Muscle of arm (tissue), 12 donors: ENCODE data around the gene CAMK4. TPM values are rescaled to one million over a fixed set of nuclear protein-coding genes. Genes with fewer than 3 reads are reported as not detected.

ENCODE experiments used
- DNase-seq: peaks from one replicate; pipeline ENCODE4 v3.0.0-alpha.2; 2013
- polyA plus RNA-seq, 12 donors: library from polyadenylated mRNA; unstranded; fragments of 120-200 nt; gene quantifications; one replicate each; pipeline ENCODE4 v1.2.1, GENCODE V29; 2013; ENCODE audit not compliant: insufficient read length in 12 of 12

Gene CAMK4
- polyA plus RNA-seq, 12 donors, result 4.2 to 16.8 (median 5.5) TPM; not detected in 1

DNA sequence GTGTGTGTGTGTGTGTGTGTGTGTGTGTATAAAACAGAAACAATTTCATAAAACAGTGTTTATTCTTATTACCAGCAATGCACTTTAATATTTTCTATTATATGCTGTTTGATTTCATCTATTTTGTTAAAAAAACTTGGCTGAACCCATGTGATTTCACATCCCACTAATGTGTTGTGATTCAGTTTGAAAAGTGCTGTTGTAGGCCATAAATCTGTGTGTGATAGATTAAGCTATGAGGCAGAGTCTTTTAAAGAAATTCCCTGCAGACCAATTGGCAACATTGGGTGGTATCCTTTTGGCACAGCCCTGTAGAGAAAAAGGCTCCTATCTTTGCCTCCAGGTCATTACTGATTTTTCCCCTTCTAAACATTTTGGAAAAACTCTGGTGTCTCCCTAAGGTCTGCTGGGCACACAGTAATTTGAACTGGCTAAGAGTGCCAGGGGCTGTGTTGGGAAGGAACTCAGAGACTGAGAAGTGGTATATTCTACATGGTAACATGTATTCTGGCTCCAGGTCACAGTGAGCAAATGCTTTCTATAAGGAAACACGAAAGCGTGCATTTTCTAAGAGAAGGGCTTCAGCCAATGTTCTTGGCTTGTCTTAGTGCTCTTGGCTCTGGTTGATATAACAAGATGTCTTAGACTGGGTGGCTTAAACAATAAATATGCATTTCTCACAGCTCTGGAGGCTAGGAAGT is 4.5 kb downstream of the CAMK4 start:
- peak; percentile 48 for DNase-seq

DNA sequence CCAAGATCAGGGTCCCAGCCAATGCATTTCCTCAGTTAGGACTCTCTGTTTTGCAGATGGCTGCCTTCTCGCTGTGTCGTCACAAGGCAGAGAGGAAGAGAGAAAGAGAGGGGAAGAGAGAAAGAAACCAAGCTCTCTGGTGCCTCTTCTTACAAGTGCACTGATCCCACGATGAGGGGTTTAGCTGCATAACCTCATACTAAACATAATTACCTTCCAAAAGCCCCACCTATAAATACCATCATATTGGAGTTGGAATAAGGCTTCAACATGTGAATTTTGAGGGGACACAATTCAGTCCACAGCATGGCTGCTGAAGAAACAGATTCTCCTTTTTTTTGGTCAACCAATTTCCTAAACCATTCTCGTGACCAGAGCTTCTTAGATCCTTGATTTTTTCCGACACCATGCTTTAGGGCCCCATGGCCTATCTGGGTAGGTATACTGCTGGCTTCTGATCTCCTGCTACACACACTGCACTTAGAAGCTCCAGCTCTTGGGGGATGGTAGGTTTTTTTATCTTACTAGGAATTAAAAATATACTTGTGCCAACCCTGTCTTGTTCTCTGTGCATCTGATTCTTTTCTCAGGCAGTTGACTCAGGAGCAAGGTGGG is 5.1 kb downstream of the CAMK4 start:
- DNase-seq, result no peak

DNA sequence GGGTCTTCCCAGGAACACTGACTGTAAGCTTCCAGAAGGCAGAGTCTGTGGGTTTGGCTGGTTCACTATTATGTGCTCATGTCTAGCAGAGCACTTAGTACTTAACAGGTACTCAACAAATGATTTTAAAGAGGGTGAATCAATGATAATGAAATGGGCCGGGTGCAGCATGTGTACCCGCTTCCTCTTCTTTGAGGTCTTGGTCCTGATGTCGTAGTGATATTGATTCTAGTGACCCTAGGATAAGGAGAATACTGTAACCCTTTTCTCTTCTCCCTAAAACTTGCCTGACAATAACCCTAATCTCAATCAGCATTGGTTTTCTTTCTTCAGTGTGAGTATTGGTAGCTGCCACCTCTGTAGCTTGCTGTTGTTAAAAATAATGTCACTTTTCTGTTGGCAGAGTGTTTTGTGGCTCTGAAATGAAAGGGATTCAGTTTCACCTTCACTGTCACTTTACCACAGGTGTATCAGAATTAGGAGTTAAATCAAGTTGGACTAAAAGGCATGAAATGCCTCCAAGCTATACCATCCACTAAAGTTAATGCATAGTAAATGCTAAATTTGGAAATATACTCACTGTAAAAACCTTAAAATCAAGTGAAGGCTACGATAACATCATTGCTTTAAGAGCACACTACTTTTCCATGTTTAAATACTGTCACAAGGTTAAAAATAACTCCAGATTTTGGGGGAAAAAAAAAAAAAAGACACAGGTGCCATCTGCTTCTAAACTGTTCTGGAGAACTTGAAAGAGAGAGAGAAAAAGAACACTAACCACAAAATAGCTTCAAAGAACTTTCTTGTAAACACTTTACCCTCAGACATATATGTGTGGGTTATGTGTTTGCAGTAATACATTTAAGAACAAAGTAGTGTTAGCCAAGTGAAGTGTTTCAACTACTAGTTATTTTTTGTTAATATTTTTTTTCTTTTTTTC is 6.0 kb downstream of the CAMK4 start:
- no peak for DNase-seq

DNA sequence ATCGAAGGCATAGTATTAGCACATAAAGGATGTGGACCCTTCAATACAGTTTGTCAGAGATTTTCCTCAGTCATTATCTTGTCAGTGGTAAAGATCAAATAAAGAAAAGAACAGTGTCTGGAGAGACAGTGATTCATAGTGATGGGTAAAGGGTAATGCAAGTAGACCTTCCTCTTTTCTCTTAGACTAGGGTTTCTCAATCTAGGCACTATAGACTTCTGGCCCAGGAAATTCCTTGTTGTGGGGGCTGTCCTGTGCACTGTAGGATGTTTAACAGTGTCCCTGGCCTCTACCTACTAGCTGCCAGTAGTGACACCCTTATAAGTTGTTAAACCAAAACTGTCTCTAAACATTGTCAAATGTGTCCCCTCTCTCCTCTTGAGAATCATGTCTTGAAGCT is 6.9 kb downstream of the CAMK4 start:
- DNase-seq, result no peak

DNA sequence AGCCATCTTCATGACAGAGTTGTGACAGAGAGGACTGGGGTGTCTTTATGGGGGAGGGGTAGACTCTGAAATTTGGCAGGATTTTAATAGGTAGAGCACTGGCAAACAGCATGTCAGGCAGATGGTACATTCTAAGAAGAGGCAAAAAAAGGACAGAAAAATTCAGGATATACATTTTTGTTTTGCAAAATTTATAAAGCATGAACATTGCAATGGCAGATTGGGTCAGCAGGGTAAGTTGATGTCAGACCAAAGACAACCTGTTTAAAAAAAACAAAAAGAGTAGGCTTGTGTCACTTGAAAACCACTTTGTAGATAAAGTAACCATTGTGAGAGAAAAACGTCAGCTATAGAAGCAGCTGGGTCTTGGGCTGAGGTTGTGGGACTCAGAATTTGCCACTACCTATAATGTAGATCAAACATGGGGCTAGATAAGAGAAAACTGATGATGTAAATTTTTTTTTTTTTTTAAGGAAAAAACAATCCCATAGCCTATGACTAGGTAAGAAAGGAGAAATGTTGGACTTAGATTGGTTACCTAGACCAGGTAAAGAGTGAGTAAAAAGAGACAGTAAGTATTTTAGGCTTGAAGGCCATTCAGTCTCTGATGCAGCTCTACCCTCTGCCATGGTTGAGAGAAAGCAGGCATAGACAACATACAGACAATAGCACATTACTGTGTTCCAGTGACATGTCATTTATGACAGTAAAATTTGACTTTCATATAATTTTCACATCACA is 8.3 kb downstream of the CAMK4 start:
- no peak for DNase-seq

GRCh38 chr5:111233052-111233374 is 8.8 kb downstream of the CAMK4 start:
- no peak for DNase-seq

- DNase-seq, result no peak
Measured at GRCh38 chr5:111234125-111234524, 9.9 kb downstream of the CAMK4 start.

- DNase-seq, result no peak
Measured at GRCh38 chr5:111235635-111236034, 11.5 kb downstream of the CAMK4 start.

GRCh38 chr5:111236348-111236747 is 12.2 kb downstream of the CAMK4 start:
- no peak for DNase-seq

GRCh38 chr5:111236995-111237394 is 12.8 kb downstream of the CAMK4 start:
- no peak for DNase-seq

GRCh38 chr5:111237470-111237869 is 13.3 kb downstream of the CAMK4 start:
- no peak for DNase-seq

GRCh38 chr5:111238431-111239225 is 14.4 kb downstream of the CAMK4 start:
- DNase-seq, result no peak

GRCh38 chr5:111241696-111242095 is 17.5 kb downstream of the CAMK4 start:
- DNase-seq, result no peak

GRCh38 chr5:111242606-111243005 is 18.4 kb downstream of the CAMK4 start:
- no peak for DNase-seq

DNA sequence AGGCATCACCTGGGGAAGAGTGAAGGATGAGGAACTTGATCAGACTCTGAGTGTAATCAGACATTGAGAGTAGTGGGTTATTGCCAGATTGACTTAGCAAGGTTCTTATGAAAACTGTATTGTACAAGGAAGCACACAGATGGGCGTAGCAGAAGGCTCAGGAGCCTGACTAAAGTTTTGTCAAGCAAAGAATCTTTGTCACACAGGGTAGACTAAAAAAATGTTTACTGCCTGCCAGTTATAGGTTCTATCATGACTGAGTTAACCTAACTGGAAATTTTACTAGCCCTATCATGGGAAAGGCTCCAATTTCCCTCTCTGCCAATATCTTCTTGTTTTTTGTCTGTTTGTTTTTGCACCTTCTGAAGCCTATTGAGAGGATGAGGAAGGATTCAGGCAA is 19.1 kb downstream of the CAMK4 start:
- DNase-seq, result no peak

DNA sequence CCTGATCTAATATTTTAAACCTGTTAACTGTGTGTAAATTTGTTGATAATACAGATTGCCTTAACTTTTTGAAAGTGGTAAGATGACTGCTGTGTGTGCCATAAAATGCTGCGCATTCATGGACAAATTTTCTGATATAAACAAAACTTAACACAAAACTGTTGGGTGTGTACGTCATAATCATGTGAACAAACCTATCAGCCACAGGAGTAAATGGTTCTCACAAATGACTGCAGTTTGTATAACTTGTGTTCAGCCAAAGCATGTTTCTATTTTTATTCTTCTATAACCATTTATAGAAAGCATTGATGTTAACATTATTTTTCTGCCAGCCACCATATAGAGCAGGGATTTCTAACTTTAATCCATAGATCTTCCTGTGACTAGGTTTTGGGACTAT is 21.5 kb downstream of the CAMK4 start:
- DNase-seq, result no peak

DNA sequence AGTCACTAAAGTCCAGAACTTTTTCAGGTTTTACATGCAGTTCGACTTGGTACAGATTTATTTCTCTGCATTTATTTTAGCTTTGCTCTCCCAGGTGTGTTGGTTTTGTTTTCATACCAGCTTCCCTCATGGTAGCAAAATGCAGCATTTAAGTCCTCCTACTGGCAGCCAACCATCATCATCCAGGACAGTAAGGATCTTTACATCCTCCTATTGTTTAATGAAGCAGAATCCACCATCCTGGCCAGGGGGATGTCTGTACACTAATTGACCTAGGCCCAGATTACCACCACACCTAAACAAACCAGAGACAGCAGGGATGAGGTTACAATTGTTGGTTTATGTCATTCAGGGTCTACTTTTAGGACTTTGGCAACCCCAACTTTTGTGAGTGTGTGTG is 22.3 kb downstream of the CAMK4 start:
- no peak for DNase-seq

- no peak for DNase-seq
Measured at GRCh38 chr5:111248571-111248970, 24.4 kb downstream of the CAMK4 start.

DNA sequence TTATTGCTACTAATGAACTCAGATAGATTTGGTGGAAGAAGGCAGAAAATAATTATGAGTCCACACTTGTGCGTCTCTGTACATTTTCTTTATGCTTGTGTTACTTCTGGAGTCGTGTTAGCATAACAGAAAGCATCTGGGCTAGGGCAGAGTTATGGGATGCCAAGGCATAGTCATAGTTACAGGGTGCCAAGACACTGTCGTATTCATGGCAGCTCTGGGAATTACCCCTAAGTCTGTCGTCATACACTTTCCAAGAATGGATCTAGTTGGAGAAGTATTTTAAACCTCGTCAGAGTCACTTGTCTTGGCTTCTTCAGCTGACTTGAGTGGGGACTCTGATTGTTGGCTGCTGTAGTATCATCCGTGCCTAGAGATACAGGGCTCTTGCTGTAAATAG is 27.7 kb downstream of the CAMK4 start:
- no peak for DNase-seq

DNA sequence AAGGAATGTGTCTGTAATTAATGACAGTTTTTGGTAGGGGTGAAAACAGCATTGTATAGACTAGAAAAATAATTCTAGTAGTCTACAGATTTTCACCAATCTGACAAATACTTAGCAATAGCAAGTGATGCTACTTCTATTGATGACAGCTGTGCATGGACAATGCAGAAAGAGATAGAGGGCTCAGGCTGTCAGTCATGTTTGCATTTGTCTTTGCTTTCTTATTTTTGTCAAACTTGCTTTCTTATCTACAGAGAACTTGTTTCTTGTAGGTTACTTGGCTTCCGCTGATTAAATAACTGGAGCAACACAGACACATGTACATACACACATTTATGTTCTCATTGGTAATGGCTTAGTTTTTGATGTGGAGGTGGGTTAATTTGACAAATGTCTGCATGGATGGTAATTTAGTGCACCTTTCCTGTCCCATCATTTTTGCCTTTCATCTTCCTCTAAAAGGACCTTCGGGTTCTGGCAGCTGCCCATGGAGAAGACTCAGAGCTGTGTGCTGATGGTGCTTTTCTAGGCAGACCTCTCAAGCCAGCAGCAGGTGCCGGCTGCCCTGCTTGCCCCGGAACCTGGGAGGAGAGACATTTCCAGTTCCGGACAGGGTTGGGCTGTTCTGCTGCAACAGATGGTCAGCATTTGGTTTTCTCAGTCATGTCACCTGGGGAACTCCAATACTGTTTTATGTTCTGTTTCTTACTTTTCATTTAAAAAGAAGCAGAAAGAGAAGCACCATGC is 28.8 kb downstream of the CAMK4 start:
- DNase-seq, result no peak

GRCh38 chr5:111254613-111255012 is 30.4 kb downstream of the CAMK4 start:
- no peak for DNase-seq
